ENCODE results near the gene JPH3. TPM values are rescaled to one million over a fixed set of nuclear protein-coding genes. Genes with fewer than 3 reads are reported as not detected.

JPH3 gene
- total RNA-seq, 1 experiment from 2014 or later = 32.7 TPM

- Histone ChIP-seq H3T11ph (ENCODE audit: low read length) (no peak overlapping the region), H2AK5ac (ENCODE audit: insufficient read length, low read length) (no peak overlapping the region), H3K4me1 (ENCODE audit: insufficient read depth, low read length) (no peaks in the 10 kb centered on the region), H2BK15ac (ENCODE audit: low read depth, low read length) (no peak overlapping the region), H3K79me1 (ENCODE audit: insufficient read depth, low read depth, low read length, poor library complexity, severe bottlenecking) (no peaks in the 10 kb centered on the region), H4K8ac (replicated peaks; ENCODE audit: insufficient read length, low read depth, low read length) (no peak overlapping the region), H3K18ac (ENCODE audit: insufficient read length, low read depth, low read length) (no peak overlapping the region), H3K79me2 (ENCODE audit: insufficient read depth, low read length) (no peaks in the 10 kb centered on the region; the same call in 1 of the 2 replicates), H3K56ac (ENCODE audit: insufficient read length, low read depth, low read length) (no peak overlapping the region), H3K23me2 (ENCODE audit: insufficient read length, low read depth, low read length, poor library complexity, severe bottlenecking) (no peaks in the 10 kb centered on the region), H4K91ac (ENCODE audit: insufficient read length, low read depth, low read length) (no peak overlapping the region), H2BK120ac (ENCODE audit: low read depth, low read length, poor library complexity, severe bottlenecking) (no peak overlapping the region), H3K9ac (ENCODE audit: extremely low read depth, insufficient read length, low read length) (no peak overlapping the region), H3K27me3 (ENCODE audit: insufficient read depth, low read length) (no peaks in the 10 kb centered on the region), H3K27ac (ENCODE audit: insufficient read length, low read depth, low read length) (no peak overlapping the region), H2AFZ (ENCODE audit: low read length) (no peak overlapping the region), H3K9me3 (ENCODE audit: control insufficient read depth, low read depth, low read length) (no peaks in the 10 kb centered on the region), H4K5ac (ENCODE audit: insufficient read length, low read depth, low read length) (no peak overlapping the region), H2BK12ac (ENCODE audit: insufficient read length, low read depth, low read length) (no peak overlapping the region), H3K4ac (ENCODE audit: low read depth, low read length) (no peak overlapping the region), H2BK5ac (ENCODE audit: insufficient read length, low read length) (no peak overlapping the region), H3K4me2 (ENCODE audit: insufficient read depth, insufficient read length, low read length) (no peak overlapping the region), H3K23ac (ENCODE audit: insufficient read length, low read depth, low read length) (no peak overlapping the region), H3K14ac (ENCODE audit: insufficient read depth, low read length) (peak overlapping the region; percentile 50; the same call in 1 of the 2 replicates), H4K20me1 (ENCODE audit: control insufficient read depth, insufficient read depth, insufficient read length) (peaks cover 2% of the 10 kb centered on the region), H2BK20ac (ENCODE audit: low read depth, low read length, poor library complexity, severe bottlenecking) (no peak overlapping the region)
- no peaks in the 10 kb centered on the region for H3K9me3 Mint-ChIP-seq
- no peak overlapping the region for H3K4me3 Mint-ChIP-seq
- peaks cover 20 to 32% of the 10 kb centered on the region in 2 experiments for H3K4me1 Mint-ChIP-seq
- H3K36me3 Mint-ChIP-seq (ENCODE audit: insufficient read depth in 1 of 3, low read depth in 3 of 3) = peaks cover 3 to 8% (median 7%) of the 10 kb centered on the region in 3 experiments; a peak in 5 of 7 replicates
- H3K27me3 Mint-ChIP-seq (ENCODE audit: low read depth) = no peaks in the 10 kb centered on the region
- H3K27ac Mint-ChIP-seq = peak overlapping the region in 1 of 3 experiments; percentile 87; a peak in 2 of 7 replicates
- TF ChIP-seq CTCF (conservative IDR thresholded peaks at IDR 0.05) = peak; percentile 70
- WGBS (ENCODE audit: extremely low coverage, insufficient read length, low lambda C conversion rate) = no CpG with 5 or more reads among the region's 5 CpGs
- DNase-seq = no peak
These were observed 50.9 kb downstream of the JPH3 start for GRCh38 chr16:87653234-87653633.

All from H9 (cell line).